ENCODE data around the gene TCIRG1.
A peak's percentile ranks its signal among the peaks of the same experiment; 100 is the strongest.

Gene TCIRG1

DNA sequence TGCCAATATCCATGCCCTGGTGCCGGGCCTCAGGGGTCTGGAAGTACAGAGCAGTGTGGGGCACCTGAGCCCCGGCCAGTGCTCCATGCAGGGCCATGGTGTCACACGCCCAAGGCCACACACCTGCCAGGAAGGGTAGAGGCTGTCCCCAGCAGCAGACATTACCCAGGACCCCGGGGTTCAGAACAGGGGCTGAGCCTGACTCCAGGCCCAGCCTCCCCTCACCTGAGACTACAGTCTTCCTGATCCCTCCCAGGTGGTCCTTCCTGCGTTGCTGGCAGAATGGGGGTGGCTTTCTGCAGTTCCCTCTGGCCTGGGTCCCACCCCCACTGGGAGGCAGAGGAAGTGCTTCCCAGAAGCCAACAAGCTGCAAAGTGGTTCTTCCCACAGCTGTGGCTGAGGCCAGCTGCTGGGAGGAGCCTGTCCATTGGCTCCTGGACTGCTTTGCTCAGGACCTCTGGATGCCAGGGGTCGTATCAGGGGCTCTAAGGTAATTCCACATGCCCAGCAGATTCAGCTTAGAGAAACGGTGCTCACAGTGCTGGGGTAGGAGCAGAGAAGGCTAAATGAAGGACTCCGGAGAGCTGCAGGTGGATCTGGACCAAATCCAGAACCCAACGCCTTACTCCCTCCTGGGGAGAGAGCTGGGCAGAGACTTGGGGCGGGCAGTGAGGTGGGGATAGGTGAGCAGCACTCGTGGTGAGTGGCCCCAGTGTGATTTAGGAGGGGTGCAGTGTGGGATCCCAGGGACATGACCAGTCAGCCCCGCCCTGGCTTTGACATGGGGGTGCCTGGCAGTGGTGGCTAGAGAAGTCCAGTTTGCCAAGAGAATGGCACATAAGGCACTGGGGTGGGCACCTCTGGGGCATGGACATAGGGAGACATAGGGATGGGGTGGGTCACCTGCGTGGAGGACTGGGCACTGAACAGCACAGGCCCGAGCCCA lies 12.6 kb downstream of the TCIRG1 start:
- DNase-seq, result no peak

DNA sequence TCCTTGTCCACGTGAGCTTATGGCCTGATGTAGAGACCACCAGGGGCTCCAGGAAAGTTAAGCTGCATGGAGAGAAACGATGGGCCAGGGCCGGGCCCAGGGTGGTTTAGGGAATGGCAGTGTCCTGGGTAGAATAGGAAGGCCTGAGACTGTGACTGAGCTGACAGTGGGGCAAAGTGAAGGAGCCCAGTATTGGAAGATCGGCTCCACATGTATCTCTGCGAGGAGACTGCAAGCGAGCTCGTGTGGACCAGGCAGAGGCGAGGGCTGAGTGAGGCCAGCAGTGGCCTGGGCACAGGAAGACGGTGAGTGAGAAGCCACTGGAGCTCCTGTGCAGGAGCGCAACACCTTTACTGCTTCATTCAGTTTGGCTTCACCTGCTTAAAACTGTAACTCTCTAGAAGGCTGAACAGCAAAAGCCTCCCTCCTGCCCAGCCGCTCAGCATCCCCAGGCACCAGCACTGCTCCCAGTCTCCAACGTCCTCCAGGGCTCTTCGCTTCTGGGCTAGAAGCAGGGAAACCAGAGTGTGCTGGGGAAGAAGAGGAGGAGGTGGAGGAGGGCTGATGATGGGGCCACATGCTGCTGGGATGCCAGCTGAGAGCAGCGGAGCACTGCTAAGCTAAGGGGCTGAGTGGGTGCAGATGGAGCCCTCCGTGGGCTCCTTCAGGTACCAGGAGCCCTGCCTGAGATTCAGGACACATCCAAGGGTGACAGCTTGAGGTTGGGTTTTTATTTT lies 13.5 kb downstream of the TCIRG1 start:
- DNase-seq, result no peak

DNA sequence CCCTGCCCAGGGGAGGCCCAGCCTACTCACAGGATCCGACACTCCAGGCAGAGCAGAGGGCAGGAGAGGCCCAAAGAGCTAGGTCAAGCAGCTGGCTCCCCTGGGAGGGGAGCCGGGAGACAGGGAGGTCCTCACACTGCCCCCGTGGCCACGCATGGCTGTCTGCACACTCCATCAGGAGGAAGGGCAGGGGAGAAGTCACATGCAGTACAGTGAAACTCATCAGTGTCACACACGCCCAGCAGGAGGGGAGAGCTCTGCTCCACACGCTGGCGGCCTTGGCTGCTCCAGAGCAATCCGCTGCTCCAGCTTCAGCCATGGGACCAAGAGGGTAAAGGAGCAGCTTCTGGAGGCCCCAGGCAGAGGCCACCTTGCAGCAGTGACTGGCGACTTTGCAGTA lies 14.3 kb downstream of the TCIRG1 start:
- no peak for DNase-seq

- DNase-seq, result no peak
Observed at GRCh38 chr11:68053981-68054812, 15.4 kb downstream of the TCIRG1 start.

DNA sequence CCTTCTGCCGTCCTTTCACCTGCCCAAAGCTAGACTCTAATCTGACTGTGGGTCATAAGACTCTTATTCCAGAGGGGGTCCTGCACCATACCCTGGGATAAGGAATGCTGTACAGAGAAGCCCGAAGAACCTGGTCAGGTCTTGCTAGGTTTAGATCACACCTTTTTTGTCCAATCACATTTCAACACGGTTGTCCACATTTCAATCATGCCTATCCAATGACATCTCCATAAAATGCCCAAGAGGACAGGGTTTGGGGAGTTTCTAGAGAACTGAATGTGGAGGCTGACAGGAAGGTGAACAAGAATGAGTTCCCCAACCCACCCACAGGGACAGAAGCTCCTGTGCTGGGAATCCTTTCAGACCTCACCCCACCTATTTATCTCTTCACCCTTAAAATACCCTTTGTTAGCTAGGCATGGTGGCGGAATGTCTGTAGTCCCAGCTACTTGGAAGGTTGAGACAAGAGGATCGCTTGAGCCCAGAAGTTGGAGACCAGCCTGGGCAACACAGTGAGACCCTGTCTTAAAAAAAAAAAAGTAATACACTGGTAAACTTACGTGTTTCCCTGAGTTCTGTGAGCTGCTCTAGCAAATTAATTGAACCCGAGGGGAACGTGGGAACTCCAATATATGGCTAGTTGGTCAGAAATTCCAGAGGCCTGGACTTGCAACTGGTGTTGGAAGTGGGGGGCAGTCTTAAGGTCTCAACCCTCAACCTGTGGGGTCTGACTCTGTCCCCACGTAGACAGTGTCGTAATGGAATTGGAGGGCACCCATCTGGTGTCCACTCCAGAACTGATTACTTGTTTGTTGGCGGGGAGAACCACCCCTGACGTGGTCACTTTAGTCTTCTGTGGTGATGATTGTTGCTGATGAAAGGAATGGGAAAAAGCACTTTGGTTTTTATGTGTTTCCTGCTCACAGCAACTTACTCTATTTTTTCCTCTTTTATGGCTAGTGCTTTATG lies 17.8 kb downstream of the TCIRG1 start:
- no peak for DNase-seq

DNA sequence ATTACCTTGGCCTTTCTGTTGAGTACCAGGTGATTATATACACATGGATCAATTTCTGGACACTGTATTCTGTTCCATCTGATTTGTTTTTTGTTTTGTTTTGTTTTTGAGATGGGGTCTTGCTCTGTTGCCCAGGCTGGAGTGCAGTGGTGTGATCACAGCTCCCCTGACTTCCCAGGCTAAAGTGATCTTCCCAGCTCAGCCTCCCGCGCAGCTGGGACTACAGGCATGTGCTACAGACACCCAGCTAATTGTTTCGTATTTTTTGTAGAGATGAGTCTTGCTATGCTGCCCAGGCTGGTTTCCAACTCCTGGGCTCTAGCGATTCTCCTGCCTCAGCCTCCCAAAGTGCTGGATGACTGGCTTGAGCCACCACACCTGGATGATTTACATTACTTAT lies 19.0 kb downstream of the TCIRG1 start:
- DNase-seq, result no peak

GRCh38 chr11:68061508-68061907 lies 22.7 kb downstream of the TCIRG1 start:
- no peak for DNase-seq

- no peak for DNase-seq
Observed at GRCh38 chr11:68064926-68065325, 26.1 kb downstream of the TCIRG1 start.

- no peak for DNase-seq
Observed at GRCh38 chr11:68065841-68066240, 27.0 kb downstream of the TCIRG1 start.

DNA sequence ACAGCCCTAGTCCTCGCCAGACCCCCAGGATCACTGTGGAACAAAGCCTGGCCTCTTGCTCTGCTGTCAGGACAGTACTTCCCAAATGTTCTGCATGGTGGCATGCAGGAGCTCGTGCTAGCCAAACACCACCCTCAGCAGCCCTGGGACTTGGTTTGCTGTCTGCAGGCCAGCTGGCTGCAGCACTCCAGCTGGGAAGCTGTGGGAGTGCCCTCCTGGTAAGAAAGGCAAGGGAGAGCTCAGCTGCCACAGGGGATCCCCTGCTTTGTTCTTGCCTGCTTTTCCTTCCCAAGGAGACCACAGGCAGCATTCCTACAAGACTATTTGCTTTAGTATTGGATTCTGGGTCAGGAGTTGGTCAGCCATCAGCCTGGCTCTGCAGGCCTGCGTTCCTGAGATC lies 27.9 kb downstream of the TCIRG1 start:
- DNase-seq, result peak in 17 of 51 donors; percentile 17 to 58 (median 40)

DNA sequence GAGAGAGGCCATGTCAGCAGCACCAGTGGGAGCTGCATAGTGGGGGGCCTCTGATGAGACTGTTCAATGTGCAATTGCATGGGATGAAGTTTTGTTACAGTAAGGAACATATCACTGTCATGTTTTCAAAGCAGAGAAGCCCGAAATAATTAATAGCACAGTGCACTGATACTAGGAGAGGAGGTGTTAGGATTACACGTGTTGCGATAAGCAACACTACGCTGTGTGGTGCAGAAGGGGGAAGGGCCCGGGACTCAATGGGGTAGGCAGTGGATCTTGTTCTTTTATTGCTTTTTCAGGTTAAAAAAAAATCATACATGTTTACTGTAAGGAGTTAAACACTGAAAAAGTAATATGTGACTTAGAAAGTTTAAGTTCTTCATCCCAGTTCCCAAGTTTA lies 29.2 kb downstream of the TCIRG1 start:
- no peak for DNase-seq

DNA sequence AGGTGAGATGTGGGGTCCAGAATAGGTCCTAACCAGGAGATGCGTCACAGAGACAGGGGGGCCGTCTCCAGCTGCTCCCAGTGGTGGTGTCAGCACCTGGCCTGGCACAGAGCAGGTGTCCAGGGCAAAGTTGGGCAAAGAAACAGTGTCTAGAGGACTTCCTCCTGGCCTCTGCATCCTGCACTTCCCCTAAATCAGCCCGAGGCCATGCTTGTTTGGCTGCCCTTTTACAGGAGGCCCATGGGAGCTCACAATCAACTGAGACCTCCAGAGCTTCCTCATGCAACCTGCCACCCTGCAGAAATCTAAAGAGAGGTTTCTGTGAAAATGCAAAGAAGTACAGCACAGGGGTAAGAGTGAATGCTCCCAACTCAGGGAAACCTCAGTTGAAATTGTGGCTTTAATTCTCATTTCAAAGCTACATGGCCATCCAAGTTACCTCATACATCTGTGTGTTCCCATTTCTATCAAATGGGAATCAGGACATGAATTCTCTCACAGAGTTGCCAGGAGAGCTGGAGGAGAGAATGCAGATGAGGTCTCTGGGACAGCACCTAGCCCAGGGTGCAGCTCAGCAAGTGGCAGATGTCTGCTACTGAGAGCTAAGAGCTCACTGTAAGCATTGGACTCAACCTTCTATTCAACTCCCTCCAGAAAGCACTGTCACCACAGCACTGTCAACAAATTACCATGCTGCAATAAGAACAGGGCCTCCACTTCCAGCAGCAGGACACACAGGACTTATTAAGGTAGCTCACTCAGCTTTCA lies 32.6 kb downstream of the TCIRG1 start:
- DNase-seq, result no peak

DNA sequence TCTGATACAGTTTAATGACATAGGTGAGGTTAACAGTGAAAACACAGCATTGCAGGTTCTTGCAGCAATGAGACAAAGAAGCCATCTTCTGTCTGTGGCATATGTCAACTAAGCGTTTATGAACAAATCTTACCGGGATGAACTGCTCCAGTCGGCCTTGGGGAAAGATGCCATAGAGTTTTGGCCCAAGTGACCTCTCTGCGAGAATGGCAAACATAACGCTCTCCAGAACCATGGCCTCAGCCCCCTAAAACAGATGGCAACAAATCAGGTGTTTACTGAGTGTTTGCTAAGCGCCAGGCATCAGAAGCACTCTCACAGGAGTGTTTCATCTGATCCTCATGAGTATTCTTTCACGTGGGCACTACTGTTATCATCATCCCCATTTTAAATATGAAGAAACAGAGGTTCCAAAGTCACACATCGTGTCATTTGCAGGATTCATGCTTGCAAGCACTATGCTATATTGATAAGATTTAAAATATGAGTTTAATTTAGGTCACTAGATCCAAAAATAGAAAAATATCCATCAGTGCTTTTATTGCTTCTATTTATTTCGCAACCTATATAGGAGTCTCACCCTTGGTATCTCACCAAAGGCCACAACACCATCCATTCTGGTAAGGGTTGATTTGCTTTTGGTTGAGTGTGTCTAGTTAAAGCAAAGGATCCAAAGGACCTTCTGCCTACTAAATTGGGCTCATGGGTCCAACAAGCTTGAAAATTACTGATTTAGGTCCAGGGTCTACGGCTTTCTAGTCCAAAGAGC lies 35.9 kb downstream of the TCIRG1 start:
- no peak for DNase-seq

DNA sequence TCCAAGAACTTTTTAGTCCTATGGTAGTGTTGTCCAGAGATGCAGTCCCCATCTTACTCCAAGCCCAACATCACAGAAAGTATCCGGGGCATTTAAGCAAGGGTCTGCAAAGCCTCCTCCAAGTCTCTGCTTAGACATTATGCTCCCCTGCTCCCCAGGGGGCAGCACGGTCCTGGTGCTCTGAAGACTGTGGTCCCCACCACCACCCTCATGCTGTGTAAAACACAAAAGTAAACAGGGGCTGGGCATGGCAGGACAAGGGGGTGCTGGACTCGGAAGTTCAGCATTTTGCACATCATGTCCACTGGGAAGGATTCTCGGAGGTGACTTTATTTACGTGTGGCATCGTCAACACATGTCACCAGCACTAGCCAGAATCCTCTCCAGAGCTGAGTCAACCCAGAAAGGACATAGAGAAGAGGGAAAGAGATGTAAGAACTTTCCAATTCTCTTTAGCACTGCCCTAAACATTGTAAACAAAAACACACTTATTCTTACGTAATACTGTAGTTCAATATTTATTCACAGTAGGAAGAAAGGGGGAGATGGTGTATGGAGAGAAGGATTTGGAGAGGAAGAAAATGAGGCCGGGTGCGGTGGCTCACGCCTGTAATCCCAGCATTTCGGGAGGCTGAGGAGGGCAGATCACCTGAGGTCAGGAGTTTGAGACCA lies 37.7 kb downstream of the TCIRG1 start:
- DNase-seq, result no peak

DNA sequence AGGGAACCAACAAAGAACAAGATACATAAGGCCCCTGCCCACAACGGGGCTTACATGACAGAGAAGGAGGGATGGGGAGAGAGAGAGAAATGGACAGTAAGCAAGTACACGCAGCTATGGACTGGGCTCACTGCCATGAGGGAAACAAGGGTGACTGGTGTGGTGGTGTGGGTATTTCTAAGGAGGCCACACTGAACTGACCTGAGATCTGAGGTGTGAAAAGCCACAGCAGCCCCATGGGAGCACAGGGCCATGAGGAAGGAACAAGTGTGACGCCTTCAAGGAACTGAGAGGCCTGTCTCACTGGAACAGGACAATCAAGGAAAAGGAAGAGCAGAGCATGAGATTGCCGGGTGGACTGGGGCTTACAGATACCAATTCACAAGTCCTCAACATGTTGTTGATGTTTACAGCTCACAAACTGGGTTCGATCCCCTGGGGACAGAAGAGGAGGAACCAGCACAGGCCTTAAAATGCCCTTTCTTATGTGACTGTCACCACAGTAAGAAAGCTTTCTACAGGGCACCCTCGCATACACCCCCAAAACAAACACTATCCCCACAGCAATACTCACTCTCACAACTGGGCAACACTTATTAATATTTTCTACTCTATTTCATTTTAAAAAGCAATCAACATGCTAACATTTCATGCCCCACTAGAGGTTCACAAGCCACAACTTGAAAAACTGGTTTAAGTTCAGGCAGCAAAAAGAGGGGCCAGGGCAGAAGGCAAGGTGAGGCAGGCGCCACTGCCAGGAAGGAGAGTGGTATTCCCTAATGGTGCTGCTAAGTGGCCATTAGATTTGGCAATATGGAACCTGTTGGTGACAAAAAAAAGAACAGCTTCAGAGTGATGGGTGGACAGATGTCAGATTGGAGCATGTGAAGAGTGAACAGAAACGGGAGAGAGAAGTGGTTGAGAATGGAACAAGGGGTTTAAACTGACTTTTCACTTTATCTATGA lies 39.1 kb downstream of the TCIRG1 start:
- no peak for DNase-seq

- DNase-seq, result no peak
Observed at GRCh38 chr11:68080860-68081259, 42.0 kb downstream of the TCIRG1 start.

DNA sequence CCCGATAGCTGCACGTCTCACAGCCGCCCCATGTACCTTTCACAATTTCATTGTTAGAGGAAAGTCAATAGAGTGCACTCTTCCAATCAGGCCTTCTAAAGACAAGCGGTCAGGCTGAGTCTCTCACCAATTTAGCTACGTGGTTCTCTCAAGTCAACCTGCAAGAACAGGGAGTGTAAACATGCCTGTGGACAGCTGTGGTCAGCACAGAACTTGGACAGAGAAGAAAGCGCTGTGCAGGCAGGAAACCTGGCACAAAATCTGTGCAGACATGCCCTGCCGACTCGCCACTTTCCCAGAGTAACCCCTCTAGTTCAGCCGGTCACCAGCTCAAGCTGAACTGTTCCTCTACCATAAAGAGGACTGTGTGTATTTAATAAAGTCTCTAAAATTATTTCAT lies 42.9 kb downstream of the TCIRG1 start:
- DNase-seq, result no peak
